Neural progenitor cell (in vitro differentiated cells): Measurements from ENCODE around the gene EXOC6B.

Source experiments
- CTCF ChIP-seq: fragments of 200-600 bp; sonication (generic); IDR thresholded peaks from 2 replicates; pipeline ENCODE4 v1.5.1; 2017; ENCODE audit warnings: antibody characterized with exemption, mild to moderate bottlenecking
- EZH2 ChIP-seq: fragments of 200-600 bp; sonication (generic); IDR thresholded peaks from 2 replicates; pipeline ENCODE4 v1.6.1; 2017; ENCODE audit warnings: antibody characterized with exemption, mild to moderate bottlenecking, moderate library complexity
- EZH2phosphoT487 ChIP-seq: fragments of 200-600 bp; sonication (generic); IDR thresholded peaks from 2 replicates; pipeline ENCODE4 v1.6.1; 2017; ENCODE audit warnings: antibody characterized with exemption

DNA sequence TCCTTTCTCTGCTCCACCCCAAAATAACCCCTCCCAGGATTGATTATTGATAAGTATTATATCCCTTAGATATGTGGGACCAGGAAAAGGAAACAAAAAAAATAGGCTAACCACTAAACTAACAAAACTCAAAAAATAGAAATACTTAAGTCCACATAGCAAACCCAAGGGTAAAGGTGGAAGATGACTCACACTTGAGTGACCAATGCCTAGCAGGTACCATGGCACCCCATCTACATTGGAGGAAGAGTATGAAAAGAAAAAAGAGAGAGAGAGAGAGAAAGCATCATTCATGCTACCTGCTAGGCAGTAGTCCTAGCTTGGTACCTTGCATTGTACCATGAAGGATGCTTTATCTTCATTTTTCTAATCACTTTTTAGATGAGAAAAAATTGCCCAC, 6.3 kb downstream of the EXOC6B start:
- TF ChIP-seq CTCF (no peak), EZH2 (no peak), EZH2phosphoT487 (no peak)
